HepG2 (cell line): ENCODE results near the gene USF1. TPM values are rescaled to one million over a fixed set of nuclear protein-coding genes. Genes with fewer than 3 reads are reported as not detected.

Source experiments
- CCDC6 ChIP-seq: sonication (generic); formaldehyde crosslinking; IDR thresholded peaks from 2 replicates; pipeline ENCODE4 v1.8.1; 2022; ENCODE audit warnings: mild to moderate bottlenecking, missing genetic modification reagents, moderate library complexity
- CEBPB ChIP-seq: IDR thresholded peaks from 2 replicates; pipeline ENCODE4 v1.6.1; 2011; ENCODE audit warnings: low read depth, low read length, improper control_type of control experiment, borderline replicate concordance
- HOXA3 ChIP-seq: sonication (generic); formaldehyde crosslinking; IDR thresholded peaks from 2 replicates; pipeline ENCODE4 v1.5.0; 2020; ENCODE audit warnings: missing genetic modification reagents
- KDM6A ChIP-seq: IDR thresholded peaks from 2 replicates; pipeline ENCODE4 v1.6.1; 2016; ENCODE audit warnings: low read depth
- PAWR ChIP-seq: sonication (generic); formaldehyde crosslinking; IDR thresholded peaks from 2 replicates; pipeline ENCODE4 v1.4.0; 2020; ENCODE audit warnings: missing genetic modification reagents, mild to moderate bottlenecking, borderline replicate concordance
- PHF5A ChIP-seq: IDR thresholded peaks from one replicate; pipeline ENCODE4 v1.6.1; 2018; ENCODE audit warnings: low read depth, missing genetic modification reagents; ENCODE audit not compliant: unreplicated experiment
- SIX4 ChIP-seq: sonication (generic); formaldehyde crosslinking; IDR thresholded peaks from 2 replicates; pipeline ENCODE4 v1.4.0; 2020; ENCODE audit warnings: missing genetic modification reagents
- SOX6 ChIP-seq, 2 experiments: fragments of 450-650 bp in 1 of 2; sonication (generic) in 1 of 2; formaldehyde crosslinking in 1 of 2; IDR thresholded peaks; 2 replicates each; pipeline versions ENCODE4 v1.4.0 to v1.6.1; 2017 to 2020; ENCODE audit warnings: antibody characterized with exemption in 1 of 2, mild to moderate bottlenecking in 1 of 2, missing genetic modification reagents in 1 of 2
- ZBTB21 ChIP-seq: sonication (generic); formaldehyde crosslinking; IDR thresholded peaks from 2 replicates; pipeline ENCODE4 v1.4.0; 2020; ENCODE audit warnings: missing genetic modification reagents
- ZIK1 ChIP-seq: sonication (generic); formaldehyde crosslinking; IDR thresholded peaks from 2 replicates; pipeline ENCODE4 v1.5.0; 2020; ENCODE audit warnings: mild to moderate bottlenecking, low read depth, missing genetic modification reagents, borderline replicate concordance
- ZMYM3 ChIP-seq: sonication (generic); formaldehyde crosslinking; IDR thresholded peaks from 2 replicates; pipeline ENCODE4 v1.5.1; 2020; ENCODE audit warnings: mild to moderate bottlenecking, missing genetic modification reagents
- ZNF354B ChIP-seq: sonication (generic); formaldehyde crosslinking; IDR thresholded peaks from 2 replicates; pipeline ENCODE4 v1.8.0; 2022; ENCODE audit warnings: mild to moderate bottlenecking, missing genetic modification reagents
- ZNF550 ChIP-seq: sonication (generic); formaldehyde crosslinking; IDR thresholded peaks from 2 replicates; pipeline ENCODE4 v1.4.0; 2020; ENCODE audit warnings: mild to moderate bottlenecking, missing genetic modification reagents, borderline replicate concordance
- ZNF619 ChIP-seq: sonication (generic); formaldehyde crosslinking; IDR thresholded peaks from 2 replicates; pipeline ENCODE4 v1.4.0; 2020; ENCODE audit warnings: mild to moderate bottlenecking, missing genetic modification reagents
- polyA plus RNA-seq, 8 experiments: library from polyadenylated mRNA; depleted of rRNA in 3 of 8; stranded (reverse) in 7 of 8; unstranded in 1 of 8; fragments of >200 nt; fragmentation: Illumina TruSeq in 4 of 8; extraction: Trizol in 4 of 8; gene quantifications; 2 replicates each; pipeline versions ENCODE4 v1.2.1 to v1.2.3, GENCODE V29; 2011 to 2016; ENCODE audit warnings: low read depth in 4 of 8, missing spikeins in 1 of 8, mixed read lengths in 1 of 8; ENCODE audit not compliant: insufficient read depth in 1 of 8
- total RNA-seq, 5 experiments: library from RNA; depleted of rRNA; stranded (reverse); fragments of >200 nt; fragmentation: Illumina TruSeq; extraction: Trizol; gene quantifications; 2 replicates each; pipeline ENCODE4 v1.2.3, GENCODE V29; 2016; ENCODE audit warnings: low read depth in 1 of 5
- TF ChIP-seq, protein P1 (sequence below): sonication (generic); formaldehyde crosslinking; IDR thresholded peaks from 2 replicates; pipeline ENCODE4 v1.5.0; 2020; ENCODE audit warnings: missing genetic modification reagents
- TF ChIP-seq, protein P2 (sequence below): sonication (generic); formaldehyde crosslinking; IDR thresholded peaks from 2 replicates; pipeline ENCODE4 v1.4.0; 2020; ENCODE audit warnings: missing genetic modification reagents, mild to moderate bottlenecking, borderline replicate concordance
- TF ChIP-seq, protein P3 (sequence below): IDR thresholded peaks from 2 replicates; pipeline ENCODE4 v1.4.0; 2020; ENCODE audit warnings: mild to moderate bottlenecking, missing genetic modification reagents
- TF ChIP-seq, protein P4 (sequence below): sonication (generic); formaldehyde crosslinking; IDR thresholded peaks from 2 replicates; pipeline ENCODE4 v1.5.0; 2020; ENCODE audit warnings: mild to moderate bottlenecking, missing genetic modification reagents

Gene USF1
- total and polyA plus RNA-seq, 2 of the 13 experiments (the other 11 are each of a cell fraction or from before 2014, with no cell fraction given) = 26.9 to 39.4 TPM

DNA sequence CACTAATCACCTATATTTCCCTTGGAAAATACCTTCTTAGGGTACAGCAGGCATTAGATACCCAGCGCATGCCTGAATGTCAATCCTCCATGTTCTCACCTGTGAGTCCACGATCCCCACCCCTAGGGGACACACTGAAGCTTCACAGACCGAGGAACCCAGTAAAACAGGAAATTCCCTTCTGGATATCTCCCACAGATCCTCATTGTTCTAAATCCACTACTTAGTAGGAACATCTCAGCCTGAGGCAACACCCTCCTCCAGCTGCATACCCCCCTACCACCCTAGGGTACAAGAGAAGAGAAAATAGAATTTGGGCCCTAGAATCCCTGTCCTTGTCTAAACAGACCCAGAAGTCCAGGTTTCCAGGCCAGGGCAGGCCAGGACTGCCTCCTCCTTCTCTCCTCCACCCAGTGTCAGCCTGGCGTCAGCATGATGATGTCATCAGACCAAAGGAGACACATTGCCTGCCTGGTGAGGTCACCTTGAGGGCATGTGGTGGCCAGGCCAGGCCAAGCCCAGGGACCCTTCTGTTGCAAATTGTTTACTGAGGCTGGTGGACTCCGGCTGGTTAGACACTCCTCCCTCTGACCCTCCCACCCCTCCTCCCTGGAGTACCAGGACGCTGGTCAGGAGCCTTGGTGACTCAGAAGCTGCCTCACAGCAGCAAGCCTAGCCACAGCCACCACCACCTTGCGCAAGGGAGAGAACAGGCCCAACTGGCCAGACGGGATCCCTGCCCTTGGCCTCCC is 37.4 kb upstream of the USF1 start (continued):
- TF ChIP-seq ZNF550 (CRISPR knock-in tag) = no peak
- TF ChIP-seq ZBTB21 (CRISPR knock-in tag) = peak; percentile 98
- TF ChIP-seq, protein P1, sequence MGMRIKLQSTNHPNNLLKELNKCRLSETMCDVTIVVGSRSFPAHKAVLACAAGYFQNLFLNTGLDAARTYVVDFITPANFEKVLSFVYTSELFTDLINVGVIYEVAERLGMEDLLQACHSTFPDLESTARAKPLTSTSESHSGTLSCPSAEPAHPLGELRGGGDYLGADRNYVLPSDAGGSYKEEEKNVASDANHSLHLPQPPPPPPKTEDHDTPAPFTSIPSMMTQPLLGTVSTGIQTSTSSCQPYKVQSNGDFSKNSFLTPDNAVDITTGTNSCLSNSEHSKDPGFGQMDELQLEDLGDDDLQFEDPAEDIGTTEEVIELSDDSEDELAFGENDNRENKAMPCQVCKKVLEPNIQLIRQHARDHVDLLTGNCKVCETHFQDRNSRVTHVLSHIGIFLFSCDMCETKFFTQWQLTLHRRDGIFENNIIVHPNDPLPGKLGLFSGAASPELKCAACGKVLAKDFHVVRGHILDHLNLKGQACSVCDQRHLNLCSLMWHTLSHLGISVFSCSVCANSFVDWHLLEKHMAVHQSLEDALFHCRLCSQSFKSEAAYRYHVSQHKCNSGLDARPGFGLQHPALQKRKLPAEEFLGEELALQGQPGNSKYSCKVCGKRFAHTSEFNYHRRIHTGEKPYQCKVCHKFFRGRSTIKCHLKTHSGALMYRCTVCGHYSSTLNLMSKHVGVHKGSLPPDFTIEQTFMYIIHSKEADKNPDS (CRISPR knock-in tag) = no peak
- no peak for TF ChIP-seq ZNF619 (CRISPR knock-in tag)
- TF ChIP-seq, protein P2, sequence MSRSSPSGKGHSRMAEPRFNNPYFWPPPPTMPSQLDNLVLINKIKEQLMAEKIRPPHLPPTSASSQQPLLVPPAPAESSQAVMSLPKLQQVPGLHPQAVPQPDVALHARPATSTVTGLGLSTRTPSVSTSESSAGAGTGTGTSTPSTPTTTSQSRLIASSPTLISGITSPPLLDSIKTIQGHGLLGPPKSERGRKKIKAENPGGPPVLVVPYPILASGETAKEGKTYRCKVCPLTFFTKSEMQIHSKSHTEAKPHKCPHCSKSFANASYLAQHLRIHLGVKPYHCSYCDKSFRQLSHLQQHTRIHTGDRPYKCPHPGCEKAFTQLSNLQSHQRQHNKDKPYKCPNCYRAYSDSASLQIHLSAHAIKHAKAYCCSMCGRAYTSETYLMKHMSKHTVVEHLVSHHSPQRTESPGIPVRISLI = no peak
- TF ChIP-seq KDM6A = no peak
- peak; percentile 67 for TF ChIP-seq HOXA3 (CRISPR knock-in tag)
- TF ChIP-seq, protein P3, sequence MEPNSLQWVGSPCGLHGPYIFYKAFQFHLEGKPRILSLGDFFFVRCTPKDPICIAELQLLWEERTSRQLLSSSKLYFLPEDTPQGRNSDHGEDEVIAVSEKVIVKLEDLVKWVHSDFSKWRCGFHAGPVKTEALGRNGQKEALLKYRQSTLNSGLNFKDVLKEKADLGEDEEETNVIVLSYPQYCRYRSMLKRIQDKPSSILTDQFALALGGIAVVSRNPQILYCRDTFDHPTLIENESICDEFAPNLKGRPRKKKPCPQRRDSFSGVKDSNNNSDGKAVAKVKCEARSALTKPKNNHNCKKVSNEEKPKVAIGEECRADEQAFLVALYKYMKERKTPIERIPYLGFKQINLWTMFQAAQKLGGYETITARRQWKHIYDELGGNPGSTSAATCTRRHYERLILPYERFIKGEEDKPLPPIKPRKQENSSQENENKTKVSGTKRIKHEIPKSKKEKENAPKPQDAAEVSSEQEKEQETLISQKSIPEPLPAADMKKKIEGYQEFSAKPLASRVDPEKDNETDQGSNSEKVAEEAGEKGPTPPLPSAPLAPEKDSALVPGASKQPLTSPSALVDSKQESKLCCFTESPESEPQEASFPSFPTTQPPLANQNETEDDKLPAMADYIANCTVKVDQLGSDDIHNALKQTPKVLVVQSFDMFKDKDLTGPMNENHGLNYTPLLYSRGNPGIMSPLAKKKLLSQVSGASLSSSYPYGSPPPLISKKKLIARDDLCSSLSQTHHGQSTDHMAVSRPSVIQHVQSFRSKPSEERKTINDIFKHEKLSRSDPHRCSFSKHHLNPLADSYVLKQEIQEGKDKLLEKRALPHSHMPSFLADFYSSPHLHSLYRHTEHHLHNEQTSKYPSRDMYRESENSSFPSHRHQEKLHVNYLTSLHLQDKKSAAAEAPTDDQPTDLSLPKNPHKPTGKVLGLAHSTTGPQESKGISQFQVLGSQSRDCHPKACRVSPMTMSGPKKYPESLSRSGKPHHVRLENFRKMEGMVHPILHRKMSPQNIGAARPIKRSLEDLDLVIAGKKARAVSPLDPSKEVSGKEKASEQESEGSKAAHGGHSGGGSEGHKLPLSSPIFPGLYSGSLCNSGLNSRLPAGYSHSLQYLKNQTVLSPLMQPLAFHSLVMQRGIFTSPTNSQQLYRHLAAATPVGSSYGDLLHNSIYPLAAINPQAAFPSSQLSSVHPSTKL (CRISPR knock-in tag) = 0 out of 2 replicates have a peak, but pooled peaks have one; percentile 30
- no peak for TF ChIP-seq ZIK1 (CRISPR knock-in tag)
- TF ChIP-seq ZMYM3 (CRISPR knock-in tag) = no peak
- no peak for TF ChIP-seq PHF5A (CRISPR knock-in tag)
- TF ChIP-seq, protein P4, sequence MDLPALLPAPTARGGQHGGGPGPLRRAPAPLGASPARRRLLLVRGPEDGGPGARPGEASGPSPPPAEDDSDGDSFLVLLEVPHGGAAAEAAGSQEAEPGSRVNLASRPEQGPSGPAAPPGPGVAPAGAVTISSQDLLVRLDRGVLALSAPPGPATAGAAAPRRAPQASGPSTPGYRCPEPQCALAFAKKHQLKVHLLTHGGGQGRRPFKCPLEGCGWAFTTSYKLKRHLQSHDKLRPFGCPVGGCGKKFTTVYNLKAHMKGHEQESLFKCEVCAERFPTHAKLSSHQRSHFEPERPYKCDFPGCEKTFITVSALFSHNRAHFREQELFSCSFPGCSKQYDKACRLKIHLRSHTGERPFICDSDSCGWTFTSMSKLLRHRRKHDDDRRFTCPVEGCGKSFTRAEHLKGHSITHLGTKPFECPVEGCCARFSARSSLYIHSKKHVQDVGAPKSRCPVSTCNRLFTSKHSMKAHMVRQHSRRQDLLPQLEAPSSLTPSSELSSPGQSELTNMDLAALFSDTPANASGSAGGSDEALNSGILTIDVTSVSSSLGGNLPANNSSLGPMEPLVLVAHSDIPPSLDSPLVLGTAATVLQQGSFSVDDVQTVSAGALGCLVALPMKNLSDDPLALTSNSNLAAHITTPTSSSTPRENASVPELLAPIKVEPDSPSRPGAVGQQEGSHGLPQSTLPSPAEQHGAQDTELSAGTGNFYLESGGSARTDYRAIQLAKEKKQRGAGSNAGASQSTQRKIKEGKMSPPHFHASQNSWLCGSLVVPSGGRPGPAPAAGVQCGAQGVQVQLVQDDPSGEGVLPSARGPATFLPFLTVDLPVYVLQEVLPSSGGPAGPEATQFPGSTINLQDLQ (CRISPR knock-in tag) = no peak
- no peak for TF ChIP-seq PAWR (CRISPR knock-in tag)
- no peak for TF ChIP-seq CCDC6
- TF ChIP-seq SOX6 (IDR thresholded peaks at IDR 0.05) = no peak
- no peak for TF ChIP-seq SOX6 (CRISPR knock-in tag; IDR thresholded peaks at IDR 0.05)
- no peak for TF ChIP-seq ZNF354B (CRISPR knock-in tag)
- TF ChIP-seq CEBPB = peak; percentile 88
- no peak for TF ChIP-seq SIX4 (CRISPR knock-in tag)
